GM21526 (cell line): Measurements from ENCODE around the gene EFL1.

Experiments
- ATAC-seq: cut with Tn5 transposase; IDR thresholded peaks from one replicate; pipeline ENCODE4 v1.9.1; 2021; ENCODE audit warnings: moderate library complexity; ENCODE audit not compliant: unreplicated experiment, low FRiP score

The EFL1 gene

GRCh38 chr15:82093325-82093724 is 169.2 kb downstream of the EFL1 start:
- ATAC-seq = no peak

- no peak for ATAC-seq
These were observed 170.8 kb downstream of the EFL1 start for GRCh38 chr15:82091636-82092140.

GRCh38 chr15:82086243-82086995 is 176.1 kb downstream of the EFL1 start:
- ATAC-seq = no peak

GRCh38 chr15:82081914-82082762 is 180.4 kb downstream of the EFL1 start:
- ATAC-seq = no peak

- no peak for ATAC-seq
These were observed 181.8 kb downstream of the EFL1 start for GRCh38 chr15:82080774-82081173.
